GM12864 (cell line): Measurements from ENCODE around the gene SGPP1.
A peak's percentile ranks its signal among the peaks of the same experiment; 100 is the strongest.
"Not testable (repeated sequence)": the region's sequence is repeated elsewhere in the genome, so short reads cannot be mapped to it uniquely, and the experiment has no call there.

Experiments
- DNase-seq: peaks from one replicate; pipeline ENCODE4 v3.0.0-alpha.2; 2011; ENCODE audit warnings: low read depth
- H3K4me3 ChIP-seq: 2 replicates; pipeline ENCODE4 v1.5.1; 2011; ENCODE audit warnings: mild to moderate bottlenecking, low read depth, low read length, control low read depth
- CTCF ChIP-seq: IDR thresholded peaks from 2 replicates; pipeline ENCODE4 v1.5.1; 2011; ENCODE audit warnings: low read depth, mild to moderate bottlenecking, moderate library complexity, low read length, control low read depth, inconsistent platforms; ENCODE audit errors: missing control alignments

Gene SGPP1

GRCh38 chr14:63641473-63642228 is 86.2 kb downstream of the SGPP1 start, which contains the start of gene WDR89:
TSS of gene WDR89 (minus strand) at chr14:63641871. CDS start at chr14:63599942, 41,929 bp downstream.
- peak; percentile 93 for TF ChIP-seq CTCF

GRCh38 chr14:63638493-63638892 is 89.4 kb downstream of the SGPP1 start:
- TF ChIP-seq CTCF, result no peak
- DNase-seq, result no peak
- H3K4me3 ChIP-seq, result no peak overlapping the region

More at GRCh38 chr14:63641473-63642228, 86.2 kb downstream of the SGPP1 start, which contains the start of gene WDR89:
- DNase-seq, result peak; percentile 99
- peak within 1 kb of the TSS; percentile 72 for H3K4me3 ChIP-seq

GRCh38 chr14:63636094-63636635 is 91.7 kb downstream of the SGPP1 start:
- DNase-seq, H3K4me3 ChIP-seq: not testable (repeated sequence)
